Measurements from ENCODE around the gene CDK12. TPM values are rescaled to one million over a fixed set of nuclear protein-coding genes. Genes with fewer than 3 reads are reported as not detected.
"Not testable (repeated sequence)": the region's sequence is repeated elsewhere in the genome, so short reads cannot be mapped to it uniquely, and the experiment has no call there.

CDK12 gene
- total RNA-seq, 4 donors from 2014 or later, result 10.6 to 20.9 (median 14.2) TPM

DNA sequence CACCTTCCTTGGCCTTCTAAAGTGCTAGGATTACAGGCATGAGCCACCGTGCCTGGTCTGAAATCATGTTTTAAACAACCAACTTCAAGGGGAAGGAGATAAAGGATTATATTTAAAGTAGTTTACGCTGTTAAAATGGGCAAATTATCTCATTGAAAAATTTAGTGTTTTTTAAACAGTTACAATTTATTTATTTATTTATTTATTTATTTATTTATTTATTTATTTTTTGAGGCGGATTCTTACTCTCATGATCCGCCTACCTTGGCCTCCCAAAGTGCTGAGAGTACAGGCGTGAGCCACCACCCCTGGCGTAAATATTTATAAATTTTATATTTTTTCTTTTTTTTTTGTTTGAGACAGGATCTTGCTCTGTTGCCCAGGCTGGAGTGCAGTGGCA, 22.2 kb downstream of the CDK12 start:
- DNase-seq (no peak), ATAC-seq (no peak)
- no peaks in the 10 kb centered on the region for H3K9me3 ChIP-seq
- H3K4me1 ChIP-seq, result peaks cover 6 to 8% of the 10 kb centered on the region in 2 donors
- no peak overlapping the region for H3K4me3 ChIP-seq
- H3K27me3 ChIP-seq, result no peaks in the 10 kb centered on the region
- no peak overlapping the region for H3K27ac ChIP-seq
- intact Hi-C loops (cut with DNase I; ENCODE audit: low total_unique reads), result no loop called here
- no peak for TF ChIP-seq POLR2A (IDR thresholded peaks at IDR 0.05)
- in situ Hi-C loops (cut with MboI; ENCODE audit: low sequenced_read_pairs in 4 of 4), result no loop called here
- peaks cover 0 to 4% of the 10 kb centered on the region in 2 donors for H3K36me3 ChIP-seq

DNA sequence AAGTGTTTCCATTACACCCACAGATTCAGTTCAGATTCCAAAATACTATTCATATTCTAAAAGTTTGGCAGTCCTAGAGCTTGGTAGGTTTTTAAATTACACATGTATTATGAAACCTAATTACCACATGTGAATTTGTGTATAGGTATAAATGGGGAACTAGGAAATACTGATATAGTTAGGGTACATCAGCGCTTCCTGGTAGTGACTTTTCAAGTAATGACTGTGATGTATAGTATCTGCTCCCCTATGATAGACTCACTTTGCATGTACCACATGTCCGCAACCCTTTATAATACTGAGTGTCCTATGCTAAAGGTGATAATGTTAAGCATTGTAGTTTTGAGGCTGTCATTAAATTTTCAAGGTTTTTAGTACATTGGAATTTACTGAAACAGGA, 22.9 kb downstream of the CDK12 start:
- in situ Hi-C loops (cut with MboI; ENCODE audit: low sequenced_read_pairs in 4 of 4) (no loop called here), intact Hi-C loops (cut with DNase I; ENCODE audit: low total_unique reads) (no loop called here)
- Histone ChIP-seq H3K27ac (no peak overlapping the region), H3K4me3 (no peak overlapping the region), H3K27me3 (no peaks in the 10 kb centered on the region), H3K9me3 (no peaks in the 10 kb centered on the region), H3K4me1 (peaks cover 6 to 8% of the 10 kb centered on the region in 2 donors), H3K36me3 (peaks cover 0 to 4% of the 10 kb centered on the region in 2 donors)
- ATAC-seq (no peak), DNase-seq (no peak)
- TF ChIP-seq, protein P1, sequence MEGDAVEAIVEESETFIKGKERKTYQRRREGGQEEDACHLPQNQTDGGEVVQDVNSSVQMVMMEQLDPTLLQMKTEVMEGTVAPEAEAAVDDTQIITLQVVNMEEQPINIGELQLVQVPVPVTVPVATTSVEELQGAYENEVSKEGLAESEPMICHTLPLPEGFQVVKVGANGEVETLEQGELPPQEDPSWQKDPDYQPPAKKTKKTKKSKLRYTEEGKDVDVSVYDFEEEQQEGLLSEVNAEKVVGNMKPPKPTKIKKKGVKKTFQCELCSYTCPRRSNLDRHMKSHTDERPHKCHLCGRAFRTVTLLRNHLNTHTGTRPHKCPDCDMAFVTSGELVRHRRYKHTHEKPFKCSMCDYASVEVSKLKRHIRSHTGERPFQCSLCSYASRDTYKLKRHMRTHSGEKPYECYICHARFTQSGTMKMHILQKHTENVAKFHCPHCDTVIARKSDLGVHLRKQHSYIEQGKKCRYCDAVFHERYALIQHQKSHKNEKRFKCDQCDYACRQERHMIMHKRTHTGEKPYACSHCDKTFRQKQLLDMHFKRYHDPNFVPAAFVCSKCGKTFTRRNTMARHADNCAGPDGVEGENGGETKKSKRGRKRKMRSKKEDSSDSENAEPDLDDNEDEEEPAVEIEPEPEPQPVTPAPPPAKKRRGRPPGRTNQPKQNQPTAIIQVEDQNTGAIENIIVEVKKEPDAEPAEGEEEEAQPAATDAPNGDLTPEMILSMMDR (IDR thresholded peaks at IDR 0.05 in 4 of 5, conservative IDR thresholded peaks at IDR 0.05 in 1 of 5), result no peak
- no peak for TF ChIP-seq POLR2A (IDR thresholded peaks at IDR 0.05)

DNA sequence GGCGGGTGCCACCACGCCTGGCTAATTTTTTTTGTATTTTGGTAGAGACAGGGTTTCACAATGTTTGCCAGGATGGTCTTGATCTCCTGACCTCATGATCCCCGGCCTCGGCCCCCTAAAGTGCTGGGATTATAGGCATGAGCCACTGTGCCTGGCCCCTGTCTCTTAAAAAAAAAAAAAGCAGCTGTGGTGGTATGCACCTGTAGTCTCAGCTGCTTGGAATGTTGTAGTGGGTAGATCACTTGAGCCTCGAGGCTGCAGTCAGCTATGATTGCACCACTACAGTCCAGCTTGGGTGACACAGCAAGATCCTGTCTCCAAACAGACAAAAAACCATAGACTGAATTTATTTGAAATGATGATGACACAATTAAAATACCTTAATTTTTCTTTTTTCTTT, 24.3 kb downstream of the CDK12 start:
- no peak for TF ChIP-seq POLR2A (IDR thresholded peaks at IDR 0.05)
- TF ChIP-seq, protein P1 (IDR thresholded peaks at IDR 0.05 in 4 of 5, conservative IDR thresholded peaks at IDR 0.05 in 1 of 5), result no peak
- no peaks in the 10 kb centered on the region for H3K9me3 ChIP-seq
- intact Hi-C loops (cut with DNase I; ENCODE audit: low total_unique reads), result no loop called here
- no peaks in the 10 kb centered on the region for H3K27me3 ChIP-seq
- in situ Hi-C loops (cut with MboI; ENCODE audit: low sequenced_read_pairs in 4 of 4), result no loop called here
- ATAC-seq, result peak; percentile 91 to 92
- no peak overlapping the region for H3K4me3 ChIP-seq
- H3K36me3 ChIP-seq, result peaks cover 0 to 9% of the 10 kb centered on the region in 2 donors
- peaks cover 6 to 8% of the 10 kb centered on the region in 2 donors for H3K4me1 ChIP-seq
- peak; percentile 16 to 37 for DNase-seq
- H3K27ac ChIP-seq, result peak overlapping the region in 2 of 4 donors; percentile 43 to 64

DNA sequence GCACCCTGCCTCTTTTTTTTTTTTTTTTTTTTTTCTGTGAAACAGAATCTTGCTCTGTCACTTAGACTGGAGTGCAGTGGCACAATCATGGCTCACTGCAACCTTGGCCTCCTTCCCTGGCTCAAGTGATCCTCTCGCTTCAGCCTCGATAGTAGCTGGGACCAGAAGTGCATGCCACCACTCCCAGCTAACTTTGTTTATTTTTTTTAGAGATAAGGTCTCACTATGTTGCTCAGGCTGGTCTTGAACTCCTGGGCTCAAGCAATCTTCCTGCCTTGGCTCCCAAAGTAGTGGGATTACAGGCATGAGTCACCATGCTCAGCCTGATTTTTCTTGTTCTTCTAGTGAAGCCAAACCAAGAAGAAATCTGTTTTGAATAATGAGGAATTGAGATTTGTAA, 25.0 kb downstream of the CDK12 start:
- intact Hi-C loops (cut with DNase I; ENCODE audit: low total_unique reads), result no loop called here
- in situ Hi-C loops (cut with MboI; ENCODE audit: low sequenced_read_pairs in 4 of 4), result no loop called here
- Histone ChIP-seq H3K9me3 (no peaks in the 10 kb centered on the region), H3K4me1 (peaks cover 6 to 8% of the 10 kb centered on the region in 2 donors), H3K4me3 (no peak overlapping the region), H3K36me3 (peaks cover 0 to 13% of the 10 kb centered on the region in 2 donors), H3K27ac (peak overlapping the region in 2 of 4 donors; percentile 43 to 64), H3K27me3 (no peaks in the 10 kb centered on the region)
- ATAC-seq, result no peak
- no peak for TF ChIP-seq POLR2A (IDR thresholded peaks at IDR 0.05)
- TF ChIP-seq, protein P1 (IDR thresholded peaks at IDR 0.05 in 4 of 5, conservative IDR thresholded peaks at IDR 0.05 in 1 of 5), result no peak
- DNase-seq, result no peak

DNA sequence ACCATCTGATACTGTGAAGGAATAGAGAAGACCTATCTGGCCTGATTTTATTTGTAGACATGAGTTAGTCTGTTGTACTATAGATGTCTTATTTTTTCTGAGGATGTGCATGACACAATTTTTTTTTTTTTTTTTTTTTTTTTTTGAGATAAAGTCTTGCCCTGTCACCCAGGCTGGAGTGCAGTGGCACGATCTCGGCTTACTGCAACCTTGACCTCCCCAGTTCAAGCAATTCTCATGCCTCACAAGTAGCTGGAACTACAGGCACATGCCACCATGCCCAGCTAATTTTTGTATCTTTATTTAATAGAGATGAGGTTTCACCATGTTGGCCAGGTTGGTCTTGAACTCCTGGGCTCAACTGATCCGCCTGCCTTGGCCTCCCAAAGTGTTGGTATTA, 26.2 kb downstream of the CDK12 start:
- H3K4me1 ChIP-seq; intact Hi-C loops (cut with DNase I; ENCODE audit: low total_unique reads); H3K27me3 ChIP-seq; H3K27ac ChIP-seq; in situ Hi-C loops (cut with MboI; ENCODE audit: low sequenced_read_pairs in 4 of 4); DNase-seq; H3K9me3 ChIP-seq; ATAC-seq; H3K4me3 ChIP-seq: not testable (repeated sequence)
- H3K36me3 ChIP-seq, result peaks cover 0 to 25% of the 10 kb centered on the region in 2 donors

DNA sequence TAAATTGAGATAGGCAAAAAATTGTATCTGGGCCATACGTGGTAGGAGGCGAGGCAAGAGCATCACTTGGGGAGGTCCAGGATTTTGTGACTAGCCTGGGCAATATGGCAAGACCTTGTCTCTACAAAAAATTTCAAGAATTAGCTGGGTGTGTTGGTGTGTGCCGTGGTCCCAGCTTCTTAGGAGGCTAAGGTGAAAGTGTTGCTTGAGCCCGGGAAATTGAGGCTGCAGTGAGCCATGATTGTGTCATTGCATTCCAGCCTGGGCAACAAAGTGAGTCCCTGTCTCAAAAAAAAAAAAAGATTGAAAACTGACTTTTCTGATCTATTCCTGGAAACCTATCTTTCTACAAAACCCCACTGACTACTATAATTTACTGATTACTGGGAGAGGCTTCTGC, 26.7 kb downstream of the CDK12 start:
- no peaks in the 10 kb centered on the region for H3K9me3 ChIP-seq
- TF ChIP-seq POLR2A (IDR thresholded peaks at IDR 0.05), result no peak
- TF ChIP-seq, protein P1 (IDR thresholded peaks at IDR 0.05 in 4 of 5, conservative IDR thresholded peaks at IDR 0.05 in 1 of 5), result no peak
- H3K4me3 ChIP-seq, result no peak overlapping the region
- peaks cover 0 to 29% of the 10 kb centered on the region in 2 donors for H3K36me3 ChIP-seq
- no peak overlapping the region for H3K27ac ChIP-seq
- in situ Hi-C loops (cut with MboI; ENCODE audit: low sequenced_read_pairs in 4 of 4), result no loop called here
- intact Hi-C loops (cut with DNase I; ENCODE audit: low total_unique reads), result no loop called here
- peaks cover 6 to 8% of the 10 kb centered on the region in 2 donors for H3K4me1 ChIP-seq
- no peaks in the 10 kb centered on the region for H3K27me3 ChIP-seq
- DNase-seq (no peak), ATAC-seq (no peak)

DNA sequence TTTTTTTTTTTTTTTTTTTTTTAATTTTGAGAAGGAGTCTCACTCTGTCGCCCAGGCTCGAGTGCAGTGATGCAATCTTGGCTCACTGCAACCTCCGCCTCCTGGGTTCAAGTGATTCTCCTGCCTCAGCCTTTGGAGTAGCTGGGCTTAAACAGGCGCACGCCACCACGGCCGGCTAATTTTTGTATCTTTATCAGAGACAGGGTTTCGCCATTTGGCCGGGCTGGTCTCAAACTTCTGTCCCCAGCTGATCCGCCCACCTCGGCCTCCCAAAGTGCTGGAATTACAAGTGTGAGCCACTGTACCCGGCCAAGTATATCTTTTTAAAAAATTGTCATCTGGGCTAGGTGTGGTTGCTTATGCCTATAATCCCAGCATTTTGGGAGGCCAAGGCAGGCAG, 35.6 kb downstream of the CDK12 start:
- intact Hi-C loops (cut with DNase I; ENCODE audit: low total_unique reads); ATAC-seq; H3K27ac ChIP-seq; H3K27me3 ChIP-seq; in situ Hi-C loops (cut with MboI; ENCODE audit: low sequenced_read_pairs in 4 of 4); H3K9me3 ChIP-seq; H3K4me3 ChIP-seq; H3K4me1 ChIP-seq; DNase-seq: not testable (repeated sequence)
- peaks cover 7 to 91% of the 10 kb centered on the region in 2 donors for H3K36me3 ChIP-seq

All from gastrocnemius medialis (tissue), 4 donors.